HG02852 (cell line): ENCODE data around the gene ARL8B.
"Not testable (repeated sequence)": the region's sequence is repeated elsewhere in the genome, so short reads cannot be mapped to it uniquely, and the experiment has no call there.

ENCODE experiments used
- ATAC-seq: cut with Tn5 transposase; IDR thresholded peaks from one replicate; pipeline ENCODE4 v1.9.1; 2021; ENCODE audit warnings: mild to moderate bottlenecking, moderate library complexity; ENCODE audit not compliant: unreplicated experiment

The ARL8B gene

GRCh38 chr3:5122030-5122740 lies at the start of gene ARL8B:
ARL8B (plus strand) TSS chr3:5122292; CDS start chr3:5122466, 174 bp downstream.
- ATAC-seq = peak; percentile 94

GRCh38 chr3:5073374-5074085 lies 48.6 kb upstream of the ARL8B start:
- no peak for ATAC-seq

- no peak for ATAC-seq
Observed at GRCh38 chr3:5078151-5078550, 43.9 kb upstream of the ARL8B start.

- ATAC-seq = no peak
Observed at GRCh38 chr3:5079761-5080160, 42.3 kb upstream of the ARL8B start.

GRCh38 chr3:5080779-5081550 lies 41.1 kb upstream of the ARL8B start:
- no peak for ATAC-seq

- ATAC-seq = not testable (repeated sequence)
Observed at GRCh38 chr3:5081973-5082788, 39.9 kb upstream of the ARL8B start.

GRCh38 chr3:5082789-5083115 lies 39.3 kb upstream of the ARL8B start:
- no peak for ATAC-seq

GRCh38 chr3:5084224-5084623 lies 37.9 kb upstream of the ARL8B start:
- no peak for ATAC-seq

GRCh38 chr3:5086708-5087107 lies 35.4 kb upstream of the ARL8B start:
- no peak for ATAC-seq

GRCh38 chr3:5087209-5087608 lies 34.9 kb upstream of the ARL8B start:
- peak; percentile 55 for ATAC-seq

GRCh38 chr3:5090197-5090596 lies 31.9 kb upstream of the ARL8B start:
- no peak for ATAC-seq

GRCh38 chr3:5092018-5092417 lies 30.1 kb upstream of the ARL8B start:
- no peak for ATAC-seq

- no peak for ATAC-seq
Observed at GRCh38 chr3:5093731-5094130, 28.4 kb upstream of the ARL8B start.

- ATAC-seq = no peak
Observed at GRCh38 chr3:5095886-5096285, 26.2 kb upstream of the ARL8B start.

GRCh38 chr3:5096336-5097008 lies 25.6 kb upstream of the ARL8B start:
- no peak for ATAC-seq

- ATAC-seq = no peak
Observed at GRCh38 chr3:5098346-5098745, 23.7 kb upstream of the ARL8B start.

GRCh38 chr3:5102532-5102931 lies 19.6 kb upstream of the ARL8B start:
- ATAC-seq = no peak

GRCh38 chr3:5103743-5104142 lies 18.3 kb upstream of the ARL8B start:
- ATAC-seq = no peak

- no peak for ATAC-seq
Observed at GRCh38 chr3:5105050-5105449, 17.0 kb upstream of the ARL8B start.

GRCh38 chr3:5106371-5106770 lies 15.7 kb upstream of the ARL8B start:
- ATAC-seq = not testable (repeated sequence)
